ENCODE measurements around the gene ATF7.

ATF7 gene

DNA sequence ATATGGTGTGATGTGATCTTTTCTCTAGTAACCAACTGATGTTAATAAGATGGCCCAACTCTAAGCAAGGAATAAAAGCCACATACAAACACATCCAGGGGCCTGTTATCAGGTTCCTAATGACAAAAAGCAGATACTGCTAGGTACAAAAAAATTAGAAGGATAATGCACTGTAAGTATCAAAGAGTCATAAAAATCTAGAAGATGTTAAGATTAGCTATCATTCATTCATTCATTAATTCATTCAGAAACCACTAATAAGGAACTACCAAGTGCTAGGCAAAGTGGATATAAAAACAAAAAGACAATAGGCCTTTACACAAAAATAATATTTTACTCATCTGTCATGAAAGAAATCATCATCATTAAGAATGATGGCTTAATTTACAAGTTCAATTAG is 21.6 kb downstream of the ATF7 start:
- POLR2A ChIA-PET = no interaction called here
- no peak for DNase-seq (ENCODE audit: low read depth, low spot score)
- no peak overlapping the region for H3K4me3 ChIP-seq (ENCODE audit: low read depth, low read length)
- CTCF ChIA-PET = interaction anchor here (1.5 to 1.8 kb wide), 2 partner anchors 11 to 61 kb away, joined by 4 to 5 read pairs; no protein-coding TSS in a partner anchor
- TF ChIP-seq, protein P1, sequence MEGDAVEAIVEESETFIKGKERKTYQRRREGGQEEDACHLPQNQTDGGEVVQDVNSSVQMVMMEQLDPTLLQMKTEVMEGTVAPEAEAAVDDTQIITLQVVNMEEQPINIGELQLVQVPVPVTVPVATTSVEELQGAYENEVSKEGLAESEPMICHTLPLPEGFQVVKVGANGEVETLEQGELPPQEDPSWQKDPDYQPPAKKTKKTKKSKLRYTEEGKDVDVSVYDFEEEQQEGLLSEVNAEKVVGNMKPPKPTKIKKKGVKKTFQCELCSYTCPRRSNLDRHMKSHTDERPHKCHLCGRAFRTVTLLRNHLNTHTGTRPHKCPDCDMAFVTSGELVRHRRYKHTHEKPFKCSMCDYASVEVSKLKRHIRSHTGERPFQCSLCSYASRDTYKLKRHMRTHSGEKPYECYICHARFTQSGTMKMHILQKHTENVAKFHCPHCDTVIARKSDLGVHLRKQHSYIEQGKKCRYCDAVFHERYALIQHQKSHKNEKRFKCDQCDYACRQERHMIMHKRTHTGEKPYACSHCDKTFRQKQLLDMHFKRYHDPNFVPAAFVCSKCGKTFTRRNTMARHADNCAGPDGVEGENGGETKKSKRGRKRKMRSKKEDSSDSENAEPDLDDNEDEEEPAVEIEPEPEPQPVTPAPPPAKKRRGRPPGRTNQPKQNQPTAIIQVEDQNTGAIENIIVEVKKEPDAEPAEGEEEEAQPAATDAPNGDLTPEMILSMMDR (IDR thresholded peaks at IDR 0.05; ENCODE audit: insufficient read depth, low read length, missing control alignments) = no peak

DNA sequence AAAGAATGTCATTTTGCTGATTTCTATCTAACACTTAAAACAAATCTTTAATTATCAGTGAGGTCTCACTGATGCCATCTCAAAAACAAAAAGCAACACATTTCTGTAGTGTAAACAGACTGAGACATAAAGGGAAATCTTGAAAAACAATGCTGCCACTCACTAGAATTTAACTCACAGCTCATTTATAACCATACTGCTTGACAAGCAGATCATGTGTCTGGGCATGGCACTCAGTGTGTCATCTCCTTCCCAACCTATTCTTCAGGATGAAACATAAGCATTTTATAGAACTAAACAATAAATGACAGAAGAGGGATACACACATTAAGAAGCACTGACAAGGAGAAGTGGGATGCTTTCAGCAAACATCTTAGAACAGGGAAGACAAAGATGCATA is 22.4 kb downstream of the ATF7 start:
- CTCF ChIA-PET = interaction anchor here (1.5 kb wide), 1 partner anchor 60 kb away, joined by 5 read pairs; no protein-coding TSS in a partner anchor
- no peak for DNase-seq (ENCODE audit: low read depth, low spot score)
- POLR2A ChIA-PET = no interaction called here
- TF ChIP-seq, protein P1 (IDR thresholded peaks at IDR 0.05; ENCODE audit: insufficient read depth, low read length, missing control alignments) = no peak
- H3K4me3 ChIP-seq (ENCODE audit: low read depth, low read length) = no peak overlapping the region

DNA sequence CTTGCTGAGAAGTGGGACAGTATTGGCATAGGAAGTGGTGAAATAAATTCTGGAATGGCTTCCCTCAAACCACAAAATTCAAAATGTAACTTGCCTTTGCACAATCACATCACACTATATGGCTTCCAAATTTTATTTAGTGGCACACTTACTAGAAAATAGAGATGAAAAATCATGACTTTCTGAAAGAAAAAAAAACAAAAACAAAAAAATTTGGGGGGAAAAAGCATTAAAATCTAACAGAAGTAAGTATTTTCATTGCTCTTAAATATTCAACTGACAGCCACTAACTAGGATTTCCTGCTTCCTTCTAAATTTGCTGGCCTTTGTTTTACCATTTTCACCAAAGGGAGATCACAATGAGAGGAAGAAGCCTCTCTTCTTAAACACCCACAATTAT is 23.0 kb downstream of the ATF7 start:
- no peak overlapping the region for H3K4me3 ChIP-seq (ENCODE audit: low read depth, low read length)
- POLR2A ChIA-PET = no interaction called here
- CTCF ChIA-PET = no interaction called here
- TF ChIP-seq, protein P1 (IDR thresholded peaks at IDR 0.05; ENCODE audit: insufficient read depth, low read length, missing control alignments) = no peak
- no peak for DNase-seq (ENCODE audit: low read depth, low spot score)

DNA sequence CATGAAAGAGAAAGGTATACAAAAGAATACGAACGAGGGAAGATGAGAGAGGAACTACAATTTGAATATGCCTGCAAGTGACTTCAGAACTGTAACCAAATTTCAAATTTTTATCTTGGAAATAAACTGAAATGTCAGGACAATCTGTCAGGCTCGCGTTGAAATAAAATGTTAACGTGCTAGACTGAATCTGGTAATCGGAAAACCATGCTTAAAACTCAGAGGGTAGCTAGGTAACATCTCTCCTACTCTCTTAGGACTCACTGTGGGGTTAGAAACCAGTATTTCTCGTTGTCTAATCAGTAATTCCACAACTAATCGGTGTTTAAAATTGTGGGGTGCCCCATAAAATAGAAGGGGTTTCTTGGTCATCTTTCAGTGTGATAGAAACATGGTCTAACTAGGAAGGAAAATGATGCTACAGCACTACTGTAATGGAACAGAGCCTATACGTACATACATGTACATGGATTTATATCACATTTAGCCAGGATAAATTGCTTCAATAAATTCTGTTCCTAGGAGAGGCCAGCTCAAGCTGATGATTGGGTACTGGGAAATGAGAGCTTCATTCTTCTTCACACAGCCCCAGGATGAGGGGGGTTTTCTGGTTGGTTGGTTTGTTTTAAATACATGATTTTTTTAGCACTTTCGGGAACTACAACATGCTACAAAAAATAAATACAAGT is 23.9 kb downstream of the ATF7 start:
- H3K4me3 ChIP-seq (ENCODE audit: low read depth, low read length) = no peak overlapping the region
- ChIA-PET CTCF (interaction anchor here (0.9 kb wide), 1 partner anchor 62 kb away, joined by 3 read pairs; no protein-coding TSS in a partner anchor), POLR2A (no interaction called here)
- no peak for DNase-seq (ENCODE audit: low read depth, low spot score)
- TF ChIP-seq, protein P1 (IDR thresholded peaks at IDR 0.05; ENCODE audit: insufficient read depth, low read length, missing control alignments) = no peak

DNA sequence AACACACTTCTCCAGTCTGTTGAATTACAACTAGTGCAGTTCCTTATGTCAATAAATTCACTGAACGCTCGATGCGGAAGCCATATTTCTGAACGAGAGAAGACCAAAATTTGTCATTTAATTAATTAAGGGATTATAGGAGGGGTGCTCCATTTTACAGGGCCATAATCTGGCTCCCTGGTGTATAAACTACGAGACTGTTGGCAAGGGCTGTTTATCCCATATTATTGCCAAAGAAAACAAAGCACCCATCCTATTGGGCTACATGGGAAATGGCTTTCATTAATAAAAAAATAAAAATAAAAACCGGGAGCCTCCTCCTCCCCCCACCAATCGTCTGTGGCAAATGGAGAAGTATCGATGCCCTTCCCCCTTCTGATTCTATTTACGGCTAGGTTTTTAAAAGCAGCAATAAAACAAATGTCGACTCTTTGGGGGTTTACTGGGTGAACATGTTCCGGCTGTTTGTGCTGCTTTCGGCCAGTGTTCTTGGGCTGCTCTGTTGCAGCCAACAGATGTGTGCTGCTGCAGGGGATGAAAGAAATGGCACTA is 24.8 kb downstream of the ATF7 start:
- TF ChIP-seq, protein P1 (IDR thresholded peaks at IDR 0.05; ENCODE audit: insufficient read depth, low read length, missing control alignments) = no peak
- no peak for DNase-seq (ENCODE audit: low read depth, low spot score)
- ChIA-PET CTCF (interaction anchor here (1.2 kb wide), 1 partner anchor 75 kb away, joined by 4 read pairs; the partner anchor contains the start of gene ATP5MC2), POLR2A (no interaction called here)
- H3K4me3 ChIP-seq (ENCODE audit: low read depth, low read length) = no peak overlapping the region

DNA sequence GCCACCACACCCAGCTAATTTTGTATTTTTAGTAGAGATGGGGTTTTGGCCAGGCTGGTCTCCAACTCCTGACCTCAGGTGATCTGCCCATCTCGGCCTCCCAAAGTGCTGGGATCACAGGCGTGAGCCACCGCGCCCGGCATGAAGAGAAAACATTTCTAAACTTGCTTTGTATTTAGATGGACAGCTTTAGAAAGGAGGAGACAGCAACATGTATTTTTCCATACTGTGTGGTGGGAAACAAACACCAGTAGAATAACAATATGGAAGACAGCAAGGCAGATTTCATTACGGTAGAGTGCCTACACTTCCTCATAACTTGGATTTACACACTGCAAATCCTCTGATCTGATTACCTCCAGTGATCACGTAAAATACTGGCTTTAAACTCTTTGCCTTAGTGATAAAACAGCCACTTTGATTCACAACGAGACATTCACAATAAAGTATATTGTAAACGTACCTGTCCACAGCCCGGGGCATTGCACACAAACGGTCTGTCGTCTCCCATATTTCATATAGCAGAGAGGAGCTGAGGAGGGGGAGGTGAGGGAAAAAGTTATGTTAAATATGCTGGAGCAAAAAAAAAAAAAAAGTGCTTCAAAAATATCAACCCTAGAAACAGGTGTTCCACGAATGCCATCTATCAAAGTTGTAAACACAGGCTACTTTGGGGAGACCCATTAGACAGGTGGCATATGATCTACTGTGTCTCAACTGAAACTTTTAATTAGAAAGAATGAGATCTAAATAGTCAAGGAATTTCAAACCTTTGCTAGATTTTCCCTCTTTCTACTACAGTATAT is 25.5 kb downstream of the ATF7 start:
- no peak for DNase-seq (ENCODE audit: low read depth, low spot score)
- ChIA-PET CTCF (interaction anchor here (1.1 to 1.2 kb wide), 2 partner anchors 19 to 75 kb away, joined by 3 to 4 read pairs; partner anchors contain the start of gene ATP5MC2), POLR2A (no interaction called here)
- H3K4me3 ChIP-seq (ENCODE audit: low read depth, low read length) = no peak overlapping the region
- TF ChIP-seq, protein P1 (IDR thresholded peaks at IDR 0.05; ENCODE audit: insufficient read depth, low read length, missing control alignments) = no peak

All from AG04449 (cell line).